SK-N-SH treated with all-trans-retinoic acid at 6 μM for 48 hours (cell line): ENCODE data around the gene SLC38A10.

Experiments used
- ARNTL ChIP-seq: fragments of 450-650 bp; formaldehyde crosslinking; IDR thresholded peaks from 2 replicates; pipeline ENCODE4 v1.5.0; 2020; ENCODE audit warnings: low read depth, mild to moderate bottlenecking, moderate library complexity, borderline replicate concordance
- CSDC2 ChIP-seq: fragments of 250-450 bp; sonication (Bioruptor Pico); IDR thresholded peaks from 2 replicates; pipeline ENCODE4 v1.5.0; 2020; ENCODE audit warnings: mild to moderate bottlenecking, moderate library complexity
- ESRRG ChIP-seq: fragments of 250-450 bp; sonication (Bioruptor Pico); IDR thresholded peaks from 2 replicates; pipeline ENCODE4 v1.6.1; 2021; ENCODE audit warnings: mild to moderate bottlenecking
- PATZ1 ChIP-seq: fragments of 250-450 bp; sonication (Bioruptor Pico); IDR thresholded peaks from 2 replicates; pipeline ENCODE4 v1.8.0; 2020; ENCODE audit warnings: mild to moderate bottlenecking, moderate library complexity, borderline replicate concordance
- ZFP30 ChIP-seq: fragments of 450-650 bp; formaldehyde crosslinking; IDR thresholded peaks from 2 replicates; pipeline ENCODE4 v1.5.0; 2022; ENCODE audit warnings: mild to moderate bottlenecking, moderate library complexity
- ZNF8 ChIP-seq: fragments of 450-650 bp; formaldehyde crosslinking; IDR thresholded peaks from 2 replicates; pipeline ENCODE4 v1.5.0; 2020; ENCODE audit warnings: mild to moderate bottlenecking, moderate library complexity

GRCh38 chr17:81333616-81334368 is 38.7 kb upstream of the SLC38A10 start:
- TF ChIP-seq ZFP30 (no peak), ARNTL (no peak), PATZ1 (no peak), CSDC2 (CRISPR knock-in tag) (no peak), ZNF8 (no peak), ESRRG (no peak)
